HS-27A (cell line): ENCODE measurements around the gene GRID2.

Experiments
- DNase-seq: peaks from one replicate; pipeline ENCODE4 v3.0.0-alpha.2; 2012; ENCODE audit warnings: low read depth, missing footprints

The GRID2 gene

GRCh38 chr4:93809773-93810172 lies 1506.0 kb downstream of the GRID2 start:
- DNase-seq = no peak

GRCh38 chr4:93810340-93810992 lies 1506.7 kb downstream of the GRID2 start:
- DNase-seq = no peak

GRCh38 chr4:93813092-93813491 lies 1509.3 kb downstream of the GRID2 start:
- no peak for DNase-seq

- DNase-seq = no peak
Observed at GRCh38 chr4:93814141-93814540, 1510.4 kb downstream of the GRID2 start.

GRCh38 chr4:93814722-93815121 lies 1511.0 kb downstream of the GRID2 start:
- DNase-seq = no peak
